Measurements from ENCODE around the gene PLEKHA8.
"Not testable (repeated sequence)": the region's sequence is repeated elsewhere in the genome, so short reads cannot be mapped to it uniquely, and the experiment has no call there.

PLEKHA8 gene

DNA sequence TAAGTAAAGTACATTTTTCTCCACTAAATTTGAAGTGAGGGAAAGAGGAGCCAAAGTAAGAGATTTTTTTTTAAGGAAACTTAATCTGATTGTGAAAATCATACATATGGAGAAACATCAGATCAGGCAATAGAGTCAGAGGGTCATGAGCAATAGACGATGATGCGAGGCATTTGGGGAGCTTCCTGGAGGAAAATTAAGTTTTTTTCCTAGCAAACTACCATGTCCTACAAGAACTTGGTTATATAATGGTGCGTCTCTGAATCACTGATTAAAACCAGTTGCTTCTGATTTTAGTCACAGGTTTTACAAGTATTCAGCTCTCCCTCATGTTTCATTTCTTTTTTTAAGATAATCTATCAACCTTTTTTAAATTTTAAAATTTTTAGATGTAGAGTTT, 54.5 kb downstream of the PLEKHA8 start:
- Histone ChIP-seq H3K4me1 (ENCODE audit: control insufficient read depth, insufficient read depth, low read length) (peaks cover 12% of the 10 kb centered on the region; the same call in 1 of the 2 replicates), H3K27me3 (ENCODE audit: control insufficient read depth, insufficient read depth, low read length) (no peaks in the 10 kb centered on the region), H3K27ac (ENCODE audit: low read depth, low read length) (no peak overlapping the region), H3K9me3 (ENCODE audit: control insufficient read depth, insufficient read depth, low read depth, low read length) (no peaks in the 10 kb centered on the region), H3K9ac (ENCODE audit: low read length) (no peak overlapping the region), H3K36me3 (ENCODE audit: control insufficient read depth, insufficient read depth, low read length) (peaks cover 30% of the 10 kb centered on the region), H3K4me3 (ENCODE audit: low read depth, low read length) (no peak overlapping the region)

DNA sequence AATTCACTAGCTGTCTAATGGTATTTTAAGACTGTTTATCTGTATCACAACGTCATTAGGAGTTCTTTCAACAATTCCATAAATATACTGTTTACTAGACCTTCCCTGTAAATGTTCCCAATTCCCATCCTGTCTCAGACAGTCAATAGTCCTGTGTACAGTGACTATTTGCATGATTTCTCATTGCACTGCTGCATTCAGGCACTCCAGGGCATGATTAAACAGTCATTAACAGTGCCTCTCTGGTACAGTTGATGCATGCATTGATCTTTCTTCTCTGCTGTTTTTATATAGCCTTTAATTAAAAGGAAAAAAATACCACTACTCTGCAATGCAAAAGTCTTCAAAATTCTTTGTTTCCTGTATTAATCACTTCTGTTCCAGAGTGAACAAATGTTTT, 55.1 kb downstream of the PLEKHA8 start:
- H3K9ac ChIP-seq (ENCODE audit: low read length), result no peak overlapping the region
- H3K27me3 ChIP-seq (ENCODE audit: control insufficient read depth, insufficient read depth, low read length), result no peaks in the 10 kb centered on the region
- H3K4me1 ChIP-seq (ENCODE audit: control insufficient read depth, insufficient read depth, low read length), result peaks cover 12% of the 10 kb centered on the region; the same call in 1 of the 2 replicates
- peaks cover 29% of the 10 kb centered on the region for H3K36me3 ChIP-seq (ENCODE audit: control insufficient read depth, insufficient read depth, low read length)
- no peak overlapping the region for H3K4me3 ChIP-seq (ENCODE audit: low read depth, low read length)
- H3K9me3 ChIP-seq (ENCODE audit: control insufficient read depth, insufficient read depth, low read depth, low read length), result no peaks in the 10 kb centered on the region
- no peak overlapping the region for H3K27ac ChIP-seq (ENCODE audit: low read depth, low read length)

GRCh38 chr7:30084212-30084611, 56.0 kb downstream of the PLEKHA8 start:
- Histone ChIP-seq H3K36me3 (ENCODE audit: control insufficient read depth, insufficient read depth, low read length) (peaks cover 20% of the 10 kb centered on the region), H3K9me3 (ENCODE audit: control insufficient read depth, insufficient read depth, low read depth, low read length) (no peaks in the 10 kb centered on the region)

GRCh38 chr7:30086529-30086928, 58.3 kb downstream of the PLEKHA8 start:
- H3K4me3 ChIP-seq (ENCODE audit: low read depth, low read length), result no peak overlapping the region
- no peaks in the 10 kb centered on the region for H3K9me3 ChIP-seq (ENCODE audit: control insufficient read depth, insufficient read depth, low read depth, low read length)
- H3K27ac ChIP-seq (ENCODE audit: low read depth, low read length), result no peak overlapping the region
- no peaks in the 10 kb centered on the region for H3K27me3 ChIP-seq (ENCODE audit: control insufficient read depth, insufficient read depth, low read length)
- peaks cover 4% of the 10 kb centered on the region; the same call in 1 of the 2 replicates for H3K36me3 ChIP-seq (ENCODE audit: control insufficient read depth, insufficient read depth, low read length)
- H3K4me1 ChIP-seq (ENCODE audit: control insufficient read depth, insufficient read depth, low read length), result no peaks in the 10 kb centered on the region; the same call in 1 of the 2 replicates
- H3K9ac ChIP-seq (ENCODE audit: low read length), result no peak overlapping the region

More at GRCh38 chr7:30084212-30084611, 56.0 kb downstream of the PLEKHA8 start:
- Histone ChIP-seq H3K4me1 (ENCODE audit: control insufficient read depth, insufficient read depth, low read length) (peaks cover 12% of the 10 kb centered on the region; the same call in 1 of the 2 replicates), H3K27ac (ENCODE audit: low read depth, low read length) (no peak overlapping the region), H3K27me3 (ENCODE audit: control insufficient read depth, insufficient read depth, low read length) (no peaks in the 10 kb centered on the region), H3K4me3 (ENCODE audit: low read depth, low read length) (no peak overlapping the region), H3K9ac (ENCODE audit: low read length) (no peak overlapping the region)

GRCh38 chr7:30087371-30087770, 59.2 kb downstream of the PLEKHA8 start:
- Histone ChIP-seq H3K4me1 (ENCODE audit: control insufficient read depth, insufficient read depth, low read length) (no peaks in the 10 kb centered on the region; the same call in 1 of the 2 replicates), H3K36me3 (ENCODE audit: control insufficient read depth, insufficient read depth, low read length) (peaks cover 4% of the 10 kb centered on the region; the same call in 1 of the 2 replicates), H3K27ac (ENCODE audit: low read depth, low read length) (no peak overlapping the region), H3K9ac (ENCODE audit: low read length) (no peak overlapping the region), H3K4me3 (ENCODE audit: low read depth, low read length) (no peak overlapping the region), H3K27me3 (ENCODE audit: control insufficient read depth, insufficient read depth, low read length) (no peaks in the 10 kb centered on the region), H3K9me3 (ENCODE audit: control insufficient read depth, insufficient read depth, low read depth, low read length) (no peaks in the 10 kb centered on the region)

GRCh38 chr7:30088362-30088761, 60.1 kb downstream of the PLEKHA8 start:
- Histone ChIP-seq H3K27ac (ENCODE audit: low read depth, low read length) (no peak overlapping the region), H3K9me3 (ENCODE audit: control insufficient read depth, insufficient read depth, low read depth, low read length) (no peaks in the 10 kb centered on the region), H3K36me3 (ENCODE audit: control insufficient read depth, insufficient read depth, low read length) (0 out of 2 replicates have a peak, but pooled peaks cover 2% of the 10 kb centered on the region), H3K27me3 (ENCODE audit: control insufficient read depth, insufficient read depth, low read length) (no peaks in the 10 kb centered on the region), H3K4me1 (ENCODE audit: control insufficient read depth, insufficient read depth, low read length) (no peaks in the 10 kb centered on the region; the same call in 1 of the 2 replicates), H3K9ac (ENCODE audit: low read length) (no peak overlapping the region), H3K4me3 (ENCODE audit: low read depth, low read length) (no peak overlapping the region)

DNA sequence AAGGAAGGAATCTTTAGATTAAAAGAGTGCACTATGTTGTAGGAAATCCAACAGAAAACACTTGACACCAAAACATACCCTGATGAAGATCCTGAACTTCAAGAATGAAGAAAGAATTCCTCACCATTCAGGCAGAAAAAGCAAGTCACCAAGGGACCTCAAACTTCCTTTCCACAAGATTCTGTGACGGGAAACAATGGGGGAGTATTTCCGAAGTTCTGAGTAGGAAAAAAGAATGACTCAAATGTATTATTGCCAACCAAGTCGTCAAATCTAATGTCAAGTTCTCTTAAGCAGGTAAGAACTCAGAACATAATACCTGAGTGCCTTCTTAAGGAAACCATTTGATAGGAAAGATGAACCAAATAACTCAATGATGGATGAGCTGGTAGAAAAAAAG, 61.9 kb downstream of the PLEKHA8 start:
- no peak overlapping the region for H3K4me3 ChIP-seq (ENCODE audit: low read depth, low read length)
- H3K9ac ChIP-seq (ENCODE audit: low read length), result no peak overlapping the region
- H3K27ac ChIP-seq (ENCODE audit: low read depth, low read length), result no peak overlapping the region
- no peaks in the 10 kb centered on the region for H3K9me3 ChIP-seq (ENCODE audit: control insufficient read depth, insufficient read depth, low read depth, low read length)
- no peaks in the 10 kb centered on the region for H3K27me3 ChIP-seq (ENCODE audit: control insufficient read depth, insufficient read depth, low read length)
- H3K4me1 ChIP-seq (ENCODE audit: control insufficient read depth, insufficient read depth, low read length), result no peaks in the 10 kb centered on the region; the same call in 1 of the 2 replicates
- peaks cover 6% of the 10 kb centered on the region; the same call in 1 of the 2 replicates for H3K36me3 ChIP-seq (ENCODE audit: control insufficient read depth, insufficient read depth, low read length)

DNA sequence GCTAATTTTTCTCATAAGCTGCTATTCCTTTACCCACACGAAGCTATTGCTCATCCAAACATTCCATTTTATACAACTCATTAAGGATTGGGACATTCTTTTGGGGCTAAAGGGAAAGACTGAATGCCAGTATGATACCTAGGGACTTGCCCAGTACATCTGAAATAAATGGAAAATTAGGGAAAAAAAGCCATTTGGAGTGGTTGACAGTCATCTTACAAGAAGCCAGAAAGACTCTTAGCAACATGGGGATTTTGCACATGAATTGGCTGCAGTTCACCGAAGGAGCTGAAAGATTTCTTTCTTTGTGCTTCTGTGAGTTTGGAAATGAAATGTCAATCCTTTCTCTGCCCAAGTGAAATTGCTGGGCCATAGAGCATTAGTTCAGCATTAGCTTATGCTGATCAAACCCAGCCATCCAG, 63.3 kb downstream of the PLEKHA8 start:
- Histone ChIP-seq H3K27me3 (ENCODE audit: control insufficient read depth, insufficient read depth, low read length) (no peaks in the 10 kb centered on the region), H3K9me3 (ENCODE audit: control insufficient read depth, insufficient read depth, low read depth, low read length) (no peaks in the 10 kb centered on the region), H3K36me3 (ENCODE audit: control insufficient read depth, insufficient read depth, low read length) (peaks cover 6% of the 10 kb centered on the region; the same call in 1 of the 2 replicates), H3K4me1 (ENCODE audit: control insufficient read depth, insufficient read depth, low read length) (no peaks in the 10 kb centered on the region; the same call in 1 of the 2 replicates), H3K4me3 (ENCODE audit: low read depth, low read length) (no peak overlapping the region), H3K9ac (ENCODE audit: low read length) (no peak overlapping the region), H3K27ac (ENCODE audit: low read depth, low read length) (no peak overlapping the region)

- Histone ChIP-seq H3K4me1 (ENCODE audit: control insufficient read depth, insufficient read depth, low read length) (no peaks in the 10 kb centered on the region; the same call in 1 of the 2 replicates), H3K9ac (ENCODE audit: low read length) (no peak overlapping the region), H3K27me3 (ENCODE audit: control insufficient read depth, insufficient read depth, low read length) (no peaks in the 10 kb centered on the region), H3K36me3 (ENCODE audit: control insufficient read depth, insufficient read depth, low read length) (peaks cover 6% of the 10 kb centered on the region; the same call in 1 of the 2 replicates), H3K4me3 (ENCODE audit: low read depth, low read length) (no peak overlapping the region), H3K27ac (ENCODE audit: low read depth, low read length) (no peak overlapping the region), H3K9me3 (ENCODE audit: control insufficient read depth, insufficient read depth, low read depth, low read length) (no peaks in the 10 kb centered on the region)
Measured at GRCh38 chr7:30091987-30092386, 63.8 kb downstream of the PLEKHA8 start.

- Histone ChIP-seq H3K9ac (ENCODE audit: low read length) (no peak overlapping the region), H3K4me1 (ENCODE audit: control insufficient read depth, insufficient read depth, low read length) (no peaks in the 10 kb centered on the region; the same call in 1 of the 2 replicates)
Measured at GRCh38 chr7:30093420-30093952, 65.3 kb downstream of the PLEKHA8 start.

GRCh38 chr7:30098599-30098998, 70.4 kb downstream of the PLEKHA8 start:
- not testable (repeated sequence) for H3K4me3 ChIP-seq (ENCODE audit: low read depth, low read length)

More at GRCh38 chr7:30093420-30093952, 65.3 kb downstream of the PLEKHA8 start:
- H3K27me3 ChIP-seq (ENCODE audit: control insufficient read depth, insufficient read depth, low read length), result no peaks in the 10 kb centered on the region
- peaks cover 6% of the 10 kb centered on the region; the same call in 1 of the 2 replicates for H3K36me3 ChIP-seq (ENCODE audit: control insufficient read depth, insufficient read depth, low read length)
- peaks cover under 1% of the 10 kb centered on the region; the same call in 1 of the 2 replicates for H3K9me3 ChIP-seq (ENCODE audit: control insufficient read depth, insufficient read depth, low read depth, low read length)
- no peak overlapping the region for H3K27ac ChIP-seq (ENCODE audit: low read depth, low read length)
- H3K4me3 ChIP-seq (ENCODE audit: low read depth, low read length), result no peak overlapping the region

More at GRCh38 chr7:30098599-30098998, 70.4 kb downstream of the PLEKHA8 start:
- not testable (repeated sequence) for H3K27me3 ChIP-seq (ENCODE audit: control insufficient read depth, insufficient read depth, low read length); H3K9ac ChIP-seq (ENCODE audit: low read length); H3K4me1 ChIP-seq (ENCODE audit: control insufficient read depth, insufficient read depth, low read length); H3K36me3 ChIP-seq (ENCODE audit: control insufficient read depth, insufficient read depth, low read length); H3K27ac ChIP-seq (ENCODE audit: low read depth, low read length)
- peaks cover 14% of the 10 kb centered on the region for H3K9me3 ChIP-seq (ENCODE audit: control insufficient read depth, insufficient read depth, low read depth, low read length)
